Stomach (tissue), 9 donors: ENCODE data around the gene CYP4F2. TPM values are rescaled to one million over a fixed set of nuclear protein-coding genes. Genes with fewer than 3 reads are reported as not detected.
A peak's percentile ranks its signal among the peaks of the same experiment; 100 is the strongest.

ENCODE experiments used
- DNase-seq, 2 donors: peaks; one replicate each; pipeline versions ENCODE4 v3.0.0 to v3.0.0-alpha.2; 2013 to 2019
- H3K27ac ChIP-seq, 5 donors: fragments of 200-600 bp in 4 of 5; sonication (generic) in 4 of 5; one replicate each; pipeline ENCODE4 v1.5.1; 2013 to 2019; ENCODE audit warnings: mild to moderate bottlenecking in 1 of 5, moderate library complexity in 1 of 5
- H3K27me3 ChIP-seq, 3 donors: fragments of 200-600 bp; sonication (generic); one replicate each; pipeline ENCODE4 v1.5.1; 2017 to 2019; ENCODE audit warnings: mixed run types in 1 of 3
- H3K36me3 ChIP-seq, 4 donors: fragments of 200-600 bp; sonication (generic); 1 replicate in 3 of 4; 2 replicates in 1 of 4; pipeline ENCODE4 v1.5.1; 2016 to 2019
- H3K4me1 ChIP-seq, 4 donors: fragments of 200-600 bp; sonication (generic); one replicate each; pipeline ENCODE4 v1.5.1; 2016 to 2019
- H3K4me3 ChIP-seq, 4 donors: fragments of 200-600 bp; sonication (generic) in 3 of 4; one replicate each; pipeline ENCODE4 v1.5.1; 2016 to 2019; ENCODE audit warnings: mild to moderate bottlenecking in 1 of 4
- H3K9me3 ChIP-seq, 4 donors: fragments of 200-600 bp; sonication (generic); one replicate each; pipeline ENCODE4 v1.5.1; 2016 to 2019
- EP300 ChIP-seq: sonication (generic); formaldehyde crosslinking; IDR thresholded peaks from one replicate; pipeline ENCODE4 v1.6.1; 2017; ENCODE audit warnings: antibody characterized with exemption
- POLR2A ChIP-seq, 4 donors: fragments of 450-650 bp; IDR thresholded peaks; one replicate each; pipeline ENCODE4 v1.6.1; 2016; ENCODE audit warnings: antibody characterized with exemption in 4 of 4, control low read depth in 2 of 4, mild to moderate bottlenecking in 1 of 4, moderate library complexity in 1 of 4
- POLR2AphosphoS5 ChIP-seq, 3 donors: sonication (generic); formaldehyde crosslinking; IDR thresholded peaks; one replicate each; pipeline ENCODE4 v1.6.1; 2016; ENCODE audit warnings: antibody characterized with exemption in 3 of 3
- WGBS, 5 donors: extraction: QIAGEN DNeasy Blood & Tissue Kit in 3 of 5; methylation state at CpG; one replicate each; pipeline versions ENCODE4 v1.1.5 to v1.1.7; 2013 to 2018; 5-methylcytosine and 5-hydroxymethylcytosine counted together
- intact Hi-C: fragments of 100-400 bp; cut with DNase I; formaldehyde crosslinking; loops from one replicate; pipeline ENCODE4 v1.15.1; 2023; ENCODE audit warnings: low total_unique reads
- polyA plus RNA-seq, 3 donors: library from polyadenylated mRNA; stranded (reverse); fragments of 200-250 nt; gene quantifications; one replicate each; pipeline ENCODE4 v1.2.3, GENCODE V29; 2013
- total RNA-seq, 5 donors: library from RNA; depleted of rRNA; stranded (reverse); fragments of >200 nt; gene quantifications; one replicate each; pipeline versions ENCODE4 v1.1.0 to v1.2.3, GENCODE V29; 2014 to 2016
- TF ChIP-seq, protein P1 (sequence below), 7 experiments: fragments of 450-650 bp in 4 of 7; fragments of 200-600 bp in 3 of 7; sonication (generic) in 3 of 7; IDR thresholded peaks; one replicate each; pipeline ENCODE4 v1.5.1; 2016 to 2019; ENCODE audit warnings: antibody characterized with exemption in 7 of 7, control low read depth in 2 of 7, mild to moderate bottlenecking in 1 of 7
- donor health status: healthy with polysubstance abuse.
- donor health status: Bipolar disorder and iron deficiency.
- donor health status: healthy.

CYP4F2 gene
- total and polyA plus RNA-seq, 8 donors, result 0.13 to 121 TPM; not detected in 6

DNA sequence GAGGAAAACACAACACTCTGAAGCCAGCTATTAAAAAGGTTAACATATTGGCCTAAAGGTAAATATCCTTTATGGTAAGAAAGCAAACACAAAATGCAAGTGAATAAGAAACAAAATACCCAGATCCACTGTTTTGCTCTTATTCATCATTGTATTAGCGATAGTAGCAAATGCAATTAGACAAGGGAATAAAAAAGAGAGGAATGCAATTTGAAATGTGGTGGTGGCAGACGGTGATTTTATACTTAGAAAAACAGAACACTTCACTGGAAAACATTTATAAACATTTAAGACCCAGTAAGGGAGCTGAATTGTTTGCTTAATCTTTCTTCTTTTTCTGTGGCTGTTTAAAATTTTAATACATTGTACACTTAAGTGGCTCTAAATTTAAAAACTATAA lies 17.2 kb upstream of the CYP4F2 start:
- H3K4me3 ChIP-seq, result no peak overlapping the region
- TF ChIP-seq POLR2AphosphoS5 (IDR thresholded peaks at IDR 0.05) (no peak), POLR2A (IDR thresholded peaks at IDR 0.05) (no peak), EP300 (no peak)
- TF ChIP-seq, protein P1, sequence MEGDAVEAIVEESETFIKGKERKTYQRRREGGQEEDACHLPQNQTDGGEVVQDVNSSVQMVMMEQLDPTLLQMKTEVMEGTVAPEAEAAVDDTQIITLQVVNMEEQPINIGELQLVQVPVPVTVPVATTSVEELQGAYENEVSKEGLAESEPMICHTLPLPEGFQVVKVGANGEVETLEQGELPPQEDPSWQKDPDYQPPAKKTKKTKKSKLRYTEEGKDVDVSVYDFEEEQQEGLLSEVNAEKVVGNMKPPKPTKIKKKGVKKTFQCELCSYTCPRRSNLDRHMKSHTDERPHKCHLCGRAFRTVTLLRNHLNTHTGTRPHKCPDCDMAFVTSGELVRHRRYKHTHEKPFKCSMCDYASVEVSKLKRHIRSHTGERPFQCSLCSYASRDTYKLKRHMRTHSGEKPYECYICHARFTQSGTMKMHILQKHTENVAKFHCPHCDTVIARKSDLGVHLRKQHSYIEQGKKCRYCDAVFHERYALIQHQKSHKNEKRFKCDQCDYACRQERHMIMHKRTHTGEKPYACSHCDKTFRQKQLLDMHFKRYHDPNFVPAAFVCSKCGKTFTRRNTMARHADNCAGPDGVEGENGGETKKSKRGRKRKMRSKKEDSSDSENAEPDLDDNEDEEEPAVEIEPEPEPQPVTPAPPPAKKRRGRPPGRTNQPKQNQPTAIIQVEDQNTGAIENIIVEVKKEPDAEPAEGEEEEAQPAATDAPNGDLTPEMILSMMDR (IDR thresholded peaks at IDR 0.05), result no peak
- H3K9me3 ChIP-seq, result peaks cover 4 to 25% (median 16%) of the 10 kb centered on the region in 4 donors
- no peak overlapping the region for H3K27ac ChIP-seq
- intact Hi-C loops, result no loop called here
- WGBS, 5 donors, result 89 to 95% (median 91%) methylated on average over 2 of the region's 2 CpGs
- peaks cover 7 to 42% (median 9%) of the 10 kb centered on the region in 3 donors for H3K27me3 ChIP-seq
- DNase-seq, result no peak
- H3K4me1 ChIP-seq, result peaks cover 0 to 7% (median 2%) of the 10 kb centered on the region in 4 donors
- H3K36me3 ChIP-seq, result peaks cover 0 to 19% (median 8%) of the 10 kb centered on the region in 4 donors

DNA sequence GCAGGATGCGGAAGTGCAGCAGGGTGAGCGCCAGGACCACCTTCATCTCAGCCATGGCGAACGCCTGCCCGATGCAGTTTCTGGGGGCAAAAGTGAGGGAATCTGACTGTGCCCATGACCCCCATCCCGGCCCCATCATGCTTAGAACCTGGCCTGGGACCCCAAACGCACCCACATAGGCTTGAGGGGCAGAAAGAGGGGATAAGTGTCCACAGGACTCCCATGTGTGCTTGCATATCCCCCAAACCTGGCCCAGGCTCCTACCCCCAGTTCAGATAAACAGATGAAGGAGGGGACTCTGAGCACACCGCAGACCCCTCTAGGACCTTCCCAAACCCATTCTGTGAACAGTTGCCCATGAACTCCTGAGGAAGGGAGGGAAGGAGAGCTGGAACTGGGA lies 16.0 kb upstream of the CYP4F2 start:
- Histone ChIP-seq H3K9me3 (peaks cover 4 to 25% (median 16%) of the 10 kb centered on the region in 4 donors), H3K36me3 (peaks cover 0 to 19% (median 8%) of the 10 kb centered on the region in 4 donors), H3K4me3 (no peak overlapping the region), H3K4me1 (peaks cover 0 to 7% (median 2%) of the 10 kb centered on the region in 4 donors), H3K27me3 (peaks cover 7 to 48% (median 9%) of the 10 kb centered on the region in 3 donors), H3K27ac (no peak overlapping the region)
- no peak for DNase-seq
- 83 to 93% (median 90%) methylated on average over 6 to 8 of the region's 8 CpGs for WGBS, 5 donors
- intact Hi-C loops, result no loop called here
- TF ChIP-seq, protein P1 (IDR thresholded peaks at IDR 0.05), result no peak
- TF ChIP-seq EP300, result no peak
- TF ChIP-seq POLR2A (IDR thresholded peaks at IDR 0.05), result no peak
- no peak for TF ChIP-seq POLR2AphosphoS5 (IDR thresholded peaks at IDR 0.05)

DNA sequence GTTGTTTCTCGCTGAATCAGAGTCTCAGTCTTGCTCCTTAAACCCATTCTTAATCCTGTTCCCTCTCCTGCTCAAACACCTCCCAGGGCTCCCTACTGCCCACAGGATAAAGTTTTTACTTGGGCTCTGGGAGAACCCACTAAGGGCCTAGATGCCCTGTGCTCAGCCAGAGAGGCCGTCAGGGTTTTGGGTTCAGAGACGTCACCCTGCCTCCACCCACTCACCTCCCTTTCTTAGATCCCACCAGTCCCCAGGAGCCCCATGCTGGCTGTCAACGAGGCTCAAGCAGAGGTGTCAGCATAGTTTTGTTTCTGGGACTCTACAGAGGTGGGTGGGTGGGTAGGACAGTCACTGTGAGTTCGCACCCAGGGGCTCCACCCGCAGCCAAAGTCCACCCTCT lies 15.5 kb upstream of the CYP4F2 start:
- WGBS, 5 donors, result 53 to 70% (median 56%) methylated on average over 6 of the region's 6 CpGs
- TF ChIP-seq POLR2A (IDR thresholded peaks at IDR 0.05) (no peak), POLR2AphosphoS5 (IDR thresholded peaks at IDR 0.05) (no peak), EP300 (no peak)
- TF ChIP-seq, protein P1 (IDR thresholded peaks at IDR 0.05), result no peak
- Histone ChIP-seq H3K4me1 (peaks cover 0 to 7% (median 2%) of the 10 kb centered on the region in 4 donors), H3K9me3 (peaks cover 4 to 25% (median 16%) of the 10 kb centered on the region in 4 donors), H3K36me3 (peaks cover 0 to 19% (median 8%) of the 10 kb centered on the region in 4 donors), H3K4me3 (no peak overlapping the region), H3K27ac (no peak overlapping the region), H3K27me3 (peaks cover 7 to 51% (median 9%) of the 10 kb centered on the region in 3 donors)
- peak in 1 of 2 donors; percentile 13 for DNase-seq
- intact Hi-C loops, result no loop called here

DNA sequence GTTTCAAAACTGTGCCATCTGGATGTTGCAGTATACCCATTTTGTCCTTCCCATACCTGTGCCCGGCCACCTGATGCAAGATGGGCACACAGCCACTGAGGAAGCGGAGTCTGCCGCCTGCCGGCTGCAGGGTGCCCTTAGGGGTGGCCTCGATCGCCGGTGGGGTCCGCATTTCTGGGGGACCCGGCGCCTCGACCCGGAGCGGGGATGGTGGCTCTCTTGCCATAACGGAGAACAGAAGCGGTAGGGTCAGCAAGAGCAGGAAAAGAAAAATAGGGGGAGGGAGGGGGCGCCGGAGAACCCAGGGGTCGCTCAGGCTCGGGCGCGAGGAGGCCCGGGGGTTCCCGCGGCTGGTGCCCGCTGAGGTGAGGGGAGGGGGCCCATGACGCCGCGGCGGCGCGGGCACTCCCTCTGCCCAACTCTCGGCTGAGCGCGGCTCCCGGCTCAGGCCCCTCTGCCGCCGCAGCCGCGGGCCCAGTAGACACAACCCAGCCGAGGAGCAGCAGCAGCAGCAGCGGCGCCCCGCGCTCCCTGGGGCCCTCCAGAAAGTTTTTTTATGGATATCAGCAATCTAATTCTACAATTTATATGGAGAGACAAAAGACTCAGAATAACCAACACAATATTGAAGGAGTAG lies 13.8 kb upstream of the CYP4F2 start:
- Histone ChIP-seq H3K9me3 (peaks cover 4 to 28% (median 16%) of the 10 kb centered on the region in 4 donors), H3K27me3 (peaks cover 7 to 51% (median 9%) of the 10 kb centered on the region in 3 donors), H3K4me1 (peaks cover 0 to 7% (median 2%) of the 10 kb centered on the region in 4 donors), H3K4me3 (no peak overlapping the region), H3K27ac (no peak overlapping the region), H3K36me3 (peaks cover 0 to 19% (median 8%) of the 10 kb centered on the region in 4 donors)
- no peak for TF ChIP-seq EP300
- TF ChIP-seq POLR2AphosphoS5 (IDR thresholded peaks at IDR 0.05), result no peak
- TF ChIP-seq, protein P1 (IDR thresholded peaks at IDR 0.05), result no peak
- TF ChIP-seq POLR2A (IDR thresholded peaks at IDR 0.05), result no peak
- DNase-seq, result peak in 1 of 2 donors; percentile 17
- intact Hi-C loops, result no loop called here
- WGBS, 5 donors, result 2 to 17% (median 9%) methylated on average over 37 to 44 of the region's 44 CpGs
